Stimulated activated CD4-positive, alpha-beta T cell treated with anti-CD3 and anti-CD28 coated beads, Interleukin-12 subunit alpha, Interleukin-12 subunit beta, amount 100 ng/mL, for 48 hours (primary cell): ENCODE measurements around the gene CHERP.
"Not testable (repeated sequence)": the region's sequence is repeated elsewhere in the genome, so short reads cannot be mapped to it uniquely, and the experiment has no call there.

Experiments used
- DNase-seq, 3 donors: peaks; one replicate each; pipeline ENCODE4 v3.0.0-alpha.2; 2020; ENCODE audit warnings: low read depth in 2 of 3, low spot score in 1 of 3

CHERP gene

GRCh38 chr19:16576690-16577530 is 34.7 kb upstream of the CHERP start:
- no peak for DNase-seq

GRCh38 chr19:16575861-16576689 is 33.8 kb upstream of the CHERP start:
- no peak for DNase-seq

GRCh38 chr19:16575282-16575681 is 33.0 kb upstream of the CHERP start:
- DNase-seq: no peak

- DNase-seq: no peak
Observed at GRCh38 chr19:16573925-16574324, 31.7 kb upstream of the CHERP start.

- no peak for DNase-seq
Observed at GRCh38 chr19:16573296-16573695, 31.1 kb upstream of the CHERP start.

GRCh38 chr19:16572332-16573211 is 30.3 kb upstream of the CHERP start, which contains the start of gene SLC35E1:
Gene SLC35E1, minus strand, starts transcription at chr19:16572415. Its CDS starts 51 bp downstream, at chr19:16572364.
- DNase-seq: peak; percentile 83 to 91 (median 85)

- DNase-seq: peak in 1 of 3 donors; percentile 16
Observed at GRCh38 chr19:16571822-16572331, 29.6 kb upstream of the CHERP start.

- DNase-seq: no peak
Observed at GRCh38 chr19:16571283-16571682, 29.0 kb upstream of the CHERP start.

- no peak for DNase-seq
Observed at GRCh38 chr19:16569609-16570320, 27.5 kb upstream of the CHERP start.

GRCh38 chr19:16566702-16567101 is 24.5 kb upstream of the CHERP start:
- DNase-seq: no peak

GRCh38 chr19:16566161-16566560 is 23.9 kb upstream of the CHERP start:
- DNase-seq: peak in 2 of 3 donors; percentile 32 to 34

GRCh38 chr19:16564842-16565241 is 22.6 kb upstream of the CHERP start:
- DNase-seq: no peak

GRCh38 chr19:16562608-16563025 is 20.4 kb upstream of the CHERP start:
- no peak for DNase-seq

GRCh38 chr19:16561382-16561781 is 19.1 kb upstream of the CHERP start:
- no peak for DNase-seq

- DNase-seq: no peak
Observed at GRCh38 chr19:16559780-16560276, 17.6 kb upstream of the CHERP start.

GRCh38 chr19:16554776-16555175 is 12.5 kb upstream of the CHERP start:
- DNase-seq: no peak

GRCh38 chr19:16551902-16552301 is 9.7 kb upstream of the CHERP start:
- not testable (repeated sequence) for DNase-seq

GRCh38 chr19:16548956-16549355 is 6.7 kb upstream of the CHERP start:
- no peak for DNase-seq

- no peak for DNase-seq
Observed at GRCh38 chr19:16544473-16545231, 2.4 kb upstream of the CHERP start.
